Activated CD4-positive, CD25-positive, alpha-beta regulatory T cell treated with anti-CD3 and anti-CD28 coated beads, Interleukin-2, amount 50 U/mL, for 24 hours (primary cell): ENCODE measurements around the gene CEP41.
A peak's percentile ranks its signal among the peaks of the same experiment; 100 is the strongest.

Experiments
- ATAC-seq, 2 donors: fragments of 150-1000 bp; cut with Tn5 transposase; one replicate each; pipeline ENCODE4 v1.10.0; 2021; ENCODE audit warnings: mild to moderate bottlenecking in 1 of 2, moderate library complexity in 1 of 2

The CEP41 gene

GRCh38 chr7:130418306-130418705, 22.5 kb downstream of the CEP41 start:
- ATAC-seq = no peak

GRCh38 chr7:130417213-130417612, 23.6 kb downstream of the CEP41 start:
- no peak for ATAC-seq

- no peak for ATAC-seq
Measured at GRCh38 chr7:130415006-130415405, 25.8 kb downstream of the CEP41 start.

DNA sequence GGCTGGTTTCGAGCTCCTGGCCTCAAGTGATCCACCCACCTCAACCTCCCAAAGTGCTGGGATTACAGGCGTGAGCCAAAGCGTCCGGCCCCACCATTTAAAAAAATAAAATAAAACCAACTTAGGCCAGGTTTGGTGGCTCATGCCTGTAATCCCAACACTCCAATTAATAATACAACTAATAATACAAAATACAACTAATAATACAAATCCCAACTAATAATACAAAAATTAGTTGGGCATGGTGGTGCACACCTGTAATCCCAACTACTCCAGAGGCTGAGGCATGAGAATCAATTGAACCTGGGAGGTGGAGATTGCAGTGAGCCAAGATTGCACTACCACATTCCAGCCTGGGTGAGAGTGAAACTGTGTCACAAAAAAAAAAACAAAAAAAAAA, 27.6 kb downstream of the CEP41 start:
- no peak for ATAC-seq

GRCh38 chr7:130410868-130411541, 29.8 kb downstream of the CEP41 start:
- no peak for ATAC-seq

DNA sequence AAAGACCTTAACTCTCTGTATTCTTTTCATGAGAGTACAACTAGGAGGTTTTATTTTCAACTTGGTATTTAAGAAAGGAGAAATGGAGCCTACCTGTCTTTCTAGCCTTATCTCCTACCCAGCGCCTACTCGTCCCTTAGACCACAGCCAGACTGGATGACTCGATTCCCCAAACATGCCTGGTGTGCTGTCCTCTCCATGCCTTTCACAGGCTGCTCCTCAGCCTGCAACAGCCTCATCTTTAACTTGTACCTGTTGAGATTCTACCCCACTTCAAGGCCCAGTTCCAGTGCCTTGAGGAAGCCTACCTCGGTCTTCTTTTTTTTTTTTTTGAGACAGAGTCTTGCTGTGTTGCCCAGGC, 31.1 kb downstream of the CEP41 start:
- ATAC-seq = no peak

DNA sequence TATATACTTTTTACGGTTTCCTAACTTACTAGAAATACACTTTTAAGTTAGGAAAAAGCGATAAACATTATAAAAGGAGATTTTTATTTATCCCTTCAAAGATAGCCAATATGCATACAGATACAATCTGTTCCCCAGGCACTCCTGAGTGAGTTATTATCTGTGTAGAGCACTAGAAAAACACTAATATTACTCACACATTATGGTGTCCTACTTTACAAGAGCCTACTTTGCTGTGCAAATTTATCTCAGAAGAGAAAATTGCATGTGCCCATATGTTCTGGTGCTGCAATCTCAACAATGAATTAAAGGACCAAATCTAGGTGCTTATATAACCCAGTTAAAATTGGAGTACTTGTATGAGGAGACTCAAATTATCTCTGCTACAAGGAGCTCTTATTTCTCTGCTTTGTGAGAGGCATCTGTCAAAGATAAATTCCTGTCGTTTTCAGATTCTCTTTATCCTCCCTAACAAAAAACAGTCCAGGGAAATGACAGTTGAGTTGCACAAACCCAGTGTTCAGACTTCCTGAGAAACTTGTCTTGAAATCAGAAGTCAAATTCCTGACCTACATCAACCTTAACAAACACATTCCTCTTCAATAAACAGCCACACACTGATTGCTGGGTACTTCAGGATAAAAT, 31.6 kb downstream of the CEP41 start:
- ATAC-seq = no peak

GRCh38 chr7:130405003-130405402, 35.8 kb downstream of the CEP41 start:
- ATAC-seq = no peak

GRCh38 chr7:130401578-130401977, 39.2 kb downstream of the CEP41 start:
- ATAC-seq = no peak

GRCh38 chr7:130401101-130401500, 39.7 kb downstream of the CEP41 start:
- no peak for ATAC-seq

DNA sequence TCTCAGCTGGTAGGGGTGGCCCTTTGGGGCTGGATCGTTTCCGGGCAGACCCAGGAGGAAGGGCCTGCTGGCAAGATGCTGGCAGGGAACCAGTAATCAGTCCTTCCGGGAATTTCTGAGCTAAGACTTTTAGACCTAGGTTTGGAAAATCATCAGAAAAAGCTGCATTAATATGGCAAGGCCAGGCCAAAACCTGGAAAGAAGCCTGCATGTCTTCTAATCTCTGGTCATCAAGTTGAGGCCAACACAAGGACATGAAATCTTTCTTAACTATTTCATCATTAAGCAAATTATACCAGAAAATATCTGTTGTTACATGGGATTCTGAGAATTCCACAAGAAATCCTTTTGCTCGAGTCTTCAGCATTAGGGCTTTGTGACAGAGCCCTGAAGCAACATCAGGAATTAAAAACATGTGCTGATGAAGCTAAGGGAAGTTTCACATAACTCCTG, 40.7 kb downstream of the CEP41 start:
- ATAC-seq = no peak

GRCh38 chr7:130398526-130399090, 42.2 kb downstream of the CEP41 start:
- no peak for ATAC-seq

GRCh38 chr7:130397758-130398073, 43.1 kb downstream of the CEP41 start:
- ATAC-seq = no peak

DNA sequence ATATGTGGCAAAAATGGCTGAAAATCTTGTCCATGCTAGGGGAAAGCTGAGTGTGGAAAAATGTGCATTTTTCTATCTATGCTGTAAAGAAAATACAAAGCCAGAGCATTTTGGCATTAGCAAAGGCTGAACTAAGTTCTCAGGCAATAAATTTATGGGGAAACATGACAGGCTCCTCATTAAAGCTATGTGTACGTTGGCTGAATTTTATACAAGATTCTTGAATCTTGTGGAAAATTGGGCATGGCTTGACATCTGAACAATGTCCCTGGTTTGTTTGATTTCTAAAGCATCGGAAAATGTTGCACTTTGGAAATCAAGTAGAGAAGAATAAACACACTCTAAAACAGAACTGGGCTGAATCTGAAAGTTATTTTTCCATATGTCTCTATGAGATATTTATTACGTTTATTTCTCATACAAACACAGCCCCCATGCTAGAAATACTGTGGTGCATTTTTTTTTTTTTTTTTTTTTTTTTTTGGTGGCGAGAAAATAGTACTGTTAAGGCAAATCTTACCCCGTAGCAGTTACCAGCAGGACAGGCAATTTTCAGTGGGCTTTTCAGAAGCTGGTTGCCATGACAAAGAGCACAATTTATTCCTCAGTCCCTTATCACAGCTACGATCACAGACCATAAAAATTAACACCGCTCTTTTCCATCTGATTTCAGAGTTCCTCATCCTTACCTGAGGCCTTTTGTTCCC, 43.6 kb downstream of the CEP41 start:
- ATAC-seq = no peak

- no peak for ATAC-seq
Measured at GRCh38 chr7:130396109-130396508, 44.7 kb downstream of the CEP41 start.

- ATAC-seq = no peak
Measured at GRCh38 chr7:130395421-130395820, 45.4 kb downstream of the CEP41 start.

- ATAC-seq = peak in 1 of 2 donors; percentile 60
Measured at GRCh38 chr7:130394421-130395195, 46.2 kb downstream of the CEP41 start.

DNA sequence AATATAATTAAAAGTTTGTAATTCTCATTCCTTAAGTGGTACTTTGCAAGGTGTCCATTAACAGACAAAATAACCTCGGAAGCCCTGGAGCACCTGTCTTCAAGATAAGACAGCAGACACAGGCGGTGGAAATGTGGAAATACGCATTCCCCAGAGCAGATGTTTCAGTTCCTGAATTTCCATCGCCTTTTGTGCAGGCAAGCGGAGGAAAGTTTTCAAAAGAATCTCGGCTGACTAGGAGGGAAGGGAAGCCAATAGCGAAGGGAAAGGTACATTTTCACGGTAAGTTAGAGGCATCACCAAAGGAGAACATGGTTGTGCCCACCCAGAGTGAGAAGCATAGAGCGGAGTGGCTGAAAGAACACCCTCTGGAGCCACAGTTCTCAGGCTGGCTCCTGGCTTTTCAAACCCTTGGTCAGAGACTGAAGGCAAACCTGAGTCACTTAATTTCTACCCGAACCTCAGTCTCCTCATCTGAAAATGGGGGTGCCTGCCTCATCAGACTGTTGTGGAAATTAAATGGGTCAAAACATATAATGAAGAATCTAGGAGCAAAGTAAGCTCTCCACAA, 46.9 kb downstream of the CEP41 start:
- ATAC-seq = no peak

DNA sequence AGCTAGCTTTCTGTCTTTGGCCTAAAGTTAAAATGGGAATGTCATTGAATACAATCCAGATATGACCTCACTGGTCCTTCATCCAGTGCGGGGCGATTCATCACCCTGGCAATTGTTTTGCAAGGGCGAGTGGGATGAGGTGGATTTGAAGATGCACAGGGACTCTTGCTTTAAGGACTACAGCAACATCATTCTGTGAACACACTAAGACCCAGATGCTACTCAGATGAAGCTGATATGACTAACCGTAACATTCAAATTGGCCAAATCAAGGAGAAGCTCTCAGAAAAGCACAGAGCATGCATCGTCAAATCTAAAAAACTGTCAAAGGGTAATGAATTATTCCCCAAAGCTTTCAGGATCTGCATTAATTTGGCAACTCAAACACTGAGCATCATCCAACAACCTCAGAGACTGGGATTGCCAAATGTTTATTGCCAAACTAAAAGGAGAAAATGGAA, 47.7 kb downstream of the CEP41 start:
- no peak for ATAC-seq

DNA sequence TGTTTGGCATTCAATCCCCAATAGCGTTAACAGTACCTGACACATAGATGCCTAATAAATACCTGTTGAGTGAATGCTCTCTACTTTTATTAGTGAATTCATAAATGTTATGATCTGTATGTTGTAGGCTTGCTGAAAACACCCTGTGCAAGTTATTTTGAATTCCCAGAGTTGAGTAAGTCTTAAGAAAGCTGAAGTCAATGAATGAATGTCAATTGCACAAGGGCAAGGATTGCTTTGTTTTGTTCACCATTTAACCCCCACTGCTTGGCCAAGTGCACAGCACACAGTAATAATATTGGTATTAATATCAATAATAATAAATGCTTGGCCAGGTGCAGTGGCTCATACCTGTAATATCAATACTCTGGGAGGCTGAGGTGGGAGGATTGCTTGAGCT, 50.3 kb downstream of the CEP41 start:
- no peak for ATAC-seq

DNA sequence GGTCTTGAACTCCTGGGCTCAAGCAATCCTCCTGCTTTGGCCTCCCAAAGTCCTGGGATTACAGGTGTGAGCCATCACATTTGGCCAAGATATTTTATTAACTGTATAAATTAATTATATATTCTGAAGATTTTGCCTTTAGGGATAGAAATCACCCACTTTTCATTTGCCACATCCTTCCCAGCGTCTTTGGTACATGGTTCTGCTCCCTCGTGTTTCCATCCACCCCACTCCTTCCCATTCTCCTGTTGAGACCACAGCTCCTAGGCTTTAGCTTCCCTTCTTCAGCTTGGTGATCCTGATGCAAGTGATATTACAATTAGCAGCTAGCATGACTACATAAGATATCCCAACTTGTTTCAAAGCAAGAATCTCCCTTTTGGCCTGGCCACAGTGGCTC, 52.1 kb downstream of the CEP41 start:
- ATAC-seq = no peak

DNA sequence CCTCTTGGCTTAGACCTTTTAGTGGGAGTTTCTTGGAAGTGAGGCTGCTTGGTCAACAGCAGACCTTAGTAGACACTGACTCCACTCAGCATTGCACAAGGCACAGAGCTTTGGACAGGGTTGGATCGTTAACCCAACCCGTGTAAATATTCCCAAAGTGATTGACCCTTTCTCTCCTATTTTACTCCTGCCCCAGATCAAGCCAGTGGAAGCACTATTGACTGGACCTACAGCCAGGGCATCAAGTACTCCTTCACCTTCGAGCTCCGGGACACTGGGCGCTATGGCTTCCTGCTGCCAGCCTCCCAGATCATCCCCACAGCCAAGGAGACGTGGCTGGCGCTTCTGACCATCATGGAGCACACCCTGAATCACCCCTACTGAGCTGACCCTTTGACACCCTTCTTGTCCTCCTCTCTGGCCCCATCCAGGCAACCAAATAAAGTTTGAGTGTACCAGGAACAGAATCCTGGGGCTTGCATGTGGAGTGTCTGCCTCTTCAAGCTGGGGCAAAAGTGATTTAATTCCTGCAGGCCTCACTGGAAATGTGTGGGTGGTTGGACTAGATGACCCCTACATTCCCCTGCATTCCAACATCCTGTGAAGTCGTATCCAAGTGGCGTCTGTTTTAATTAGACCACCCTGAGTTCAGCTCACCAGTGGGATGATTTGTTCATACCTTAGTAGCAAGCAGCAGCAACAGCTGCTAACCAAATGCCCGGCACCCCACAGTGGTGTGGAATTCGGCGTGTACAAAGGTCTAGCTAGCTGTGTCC, 53.0 kb downstream of the CEP41 start:
- ATAC-seq = no peak
